DMS53 treated with DMSO at 0.1 percent for 48 hours (cell line): Measurements from ENCODE around the gene PRDM11.

Source experiments
- DNase-seq: peaks from one replicate; lab custom pipeline; 2025; ENCODE audit not compliant: unreplicated experiment; lab: John Stamatoyannopoulos, UW

Gene PRDM11

GRCh38 chr11:45141631-45142030, 4.8 kb upstream of the PRDM11 start:
- no peak for DNase-seq

- no peak for DNase-seq
These were observed 4.0 kb upstream of the PRDM11 start for GRCh38 chr11:45142241-45143055.

- no peak for DNase-seq
These were observed 2.9 kb upstream of the PRDM11 start for GRCh38 chr11:45143494-45143893.

GRCh38 chr11:45144126-45145082, 2.0 kb upstream of the PRDM11 start:
- DNase-seq: no peak

GRCh38 chr11:45145083-45145378, 1.4 kb upstream of the PRDM11 start:
- no peak for DNase-seq

GRCh38 chr11:45145379-45146071, 914 bp upstream of the PRDM11 start:
- no peak for DNase-seq

GRCh38 chr11:45147017-45147728, 734 bp downstream of the PRDM11 start:
- DNase-seq: peak; percentile 67

- DNase-seq: no peak
These were observed 1.6 kb downstream of the PRDM11 start for GRCh38 chr11:45147891-45148675.

- no peak for DNase-seq
These were observed 3.1 kb downstream of the PRDM11 start for GRCh38 chr11:45149483-45150056.

- no peak for DNase-seq
These were observed 3.9 kb downstream of the PRDM11 start for GRCh38 chr11:45150301-45150700.

GRCh38 chr11:45150943-45151342, 4.5 kb downstream of the PRDM11 start:
- no peak for DNase-seq

GRCh38 chr11:45151362-45151982, 5.0 kb downstream of the PRDM11 start:
- no peak for DNase-seq

- no peak for DNase-seq
These were observed 6.5 kb downstream of the PRDM11 start for GRCh38 chr11:45152740-45153595.

- no peak for DNase-seq
These were observed 7.8 kb downstream of the PRDM11 start for GRCh38 chr11:45154276-45154675.

GRCh38 chr11:45155058-45155551, 8.7 kb downstream of the PRDM11 start:
- no peak for DNase-seq

- no peak for DNase-seq
These were observed 9.3 kb downstream of the PRDM11 start for GRCh38 chr11:45155627-45156180.

GRCh38 chr11:45156201-45156600, 9.8 kb downstream of the PRDM11 start:
- no peak for DNase-seq

GRCh38 chr11:45156741-45157140, 10.3 kb downstream of the PRDM11 start:
- DNase-seq: no peak
